Endodermal cell (in vitro differentiated cells): Measurements from ENCODE around the gene MSANTD2. TPM values are rescaled to one million over a fixed set of nuclear protein-coding genes. Genes with fewer than 3 reads are reported as not detected.

Experiments
- DNase-seq: peaks from one replicate; pipeline ENCODE4 v3.0.0-alpha.2; 2017
- H3K27ac ChIP-seq: 2 replicates; pipeline ENCODE4 v1.5.1; 2013; ENCODE audit warnings: mild to moderate bottlenecking, low read depth, low read length, moderate library complexity
- H3K27me3 ChIP-seq: 2 replicates; pipeline ENCODE4 v1.6.1; 2013; ENCODE audit warnings: mild to moderate bottlenecking, low read length, moderate library complexity; ENCODE audit not compliant: insufficient read depth, control insufficient read depth, poor library complexity, severe bottlenecking
- H3K36me3 ChIP-seq: 2 replicates; pipeline ENCODE4 v1.7.0; 2013; ENCODE audit warnings: mild to moderate bottlenecking, low read length, moderate library complexity; ENCODE audit not compliant: control insufficient read depth, insufficient read depth
- H3K4me1 ChIP-seq: one replicate; pipeline ENCODE4 v1.7.0; 2013; ENCODE audit warnings: low read length; ENCODE audit not compliant: control insufficient read depth, insufficient read depth
- H3K4me3 ChIP-seq: 2 replicates; pipeline ENCODE4 v1.5.1; 2013; ENCODE audit warnings: mild to moderate bottlenecking, low read length, moderate library complexity
- H3K9ac ChIP-seq: 2 replicates; pipeline ENCODE4 v1.6.1; 2013; ENCODE audit warnings: mild to moderate bottlenecking, low read length, moderate library complexity; ENCODE audit not compliant: poor library complexity, severe bottlenecking; ENCODE audit errors: extremely low read depth
- H3K9me3 ChIP-seq: 2 replicates; pipeline ENCODE4 v1.6.1; 2013; ENCODE audit warnings: mild to moderate bottlenecking, low read length, moderate library complexity; ENCODE audit not compliant: control insufficient read depth
- H3K27ac Mint-ChIP-seq: 2 replicates; pipeline ENCODE4 v1.8.0; 2020; ENCODE audit warnings: mixed read lengths
- H3K27me3 Mint-ChIP-seq: 2 replicates; pipeline ENCODE4 v1.8.0; 2021; ENCODE audit warnings: mild to moderate bottlenecking, mixed read lengths; ENCODE audit not compliant: insufficient read depth
- H3K36me3 Mint-ChIP-seq: 2 replicates; pipeline ENCODE4 v1.8.0; 2020; ENCODE audit warnings: low read depth, mixed read lengths
- H3K4me1 Mint-ChIP-seq: 2 replicates; pipeline ENCODE4 v1.8.0; 2020; ENCODE audit warnings: mixed read lengths
- H3K4me3 Mint-ChIP-seq: 2 replicates; pipeline ENCODE4 v1.8.0; 2020; ENCODE audit warnings: mild to moderate bottlenecking, moderate library complexity, mixed read lengths
- H3K9me3 Mint-ChIP-seq: 2 replicates; pipeline ENCODE4 v1.8.0; 2020; ENCODE audit warnings: mild to moderate bottlenecking, mixed read lengths
- CTCF ChIP-seq: fragments of 200-600 bp; sonication (generic); conservative IDR thresholded peaks from 2 replicates; pipeline ENCODE4 v1.5.0; 2021; ENCODE audit warnings: antibody characterized with exemption, mild to moderate bottlenecking
- WGBS, 2 experiments: methylation state at CpG; one replicate each; pipeline versions ENCODE4 v1.1.5 to v1.1.7; 2013; ENCODE audit warnings: missing lambda C conversion rate in 2 of 2, mixed read lengths in 1 of 2; ENCODE audit not compliant: insufficient coverage in 1 of 2, insufficient read length in 1 of 2; 5-methylcytosine and 5-hydroxymethylcytosine counted together
- total RNA-seq, 2 donors: library from RNA; stranded (reverse); fragmentation: NEBNext Ultra II Directional in 1 of 2; extraction: Animal tissue kit (Norgen Biotek cat#: 25700) in 1 of 2; gene quantifications; 2 replicates in 1 of 2; 3 replicates in 1 of 2; pipeline ENCODE4 v1.2.1, GENCODE V29; 2021

Gene MSANTD2
- total RNA-seq, 2 donors from 2014 or later = 18.3 to 21.3 TPM

GRCh38 chr11:124749912-124750311 is 50.3 kb downstream of the MSANTD2 start:
- H3K36me3 Mint-ChIP-seq = no peaks in the 10 kb centered on the region
- no peak overlapping the region for H3K4me3 ChIP-seq
- no peak overlapping the region for H3K9ac ChIP-seq
- H3K27ac Mint-ChIP-seq = no peak overlapping the region
- H3K9me3 ChIP-seq = no peaks in the 10 kb centered on the region
- 100% methylated on average over 1 of the region's 1 CpG for WGBS, 2 experiments
- H3K27me3 ChIP-seq = peaks cover 82% of the 10 kb centered on the region
- H3K4me1 ChIP-seq = no peaks in the 10 kb centered on the region
- H3K4me3 Mint-ChIP-seq = no peak overlapping the region
- peaks cover 85% of the 10 kb centered on the region for H3K27me3 Mint-ChIP-seq
- DNase-seq = peak; percentile 6
- TF ChIP-seq CTCF = no peak
- H3K9me3 Mint-ChIP-seq = no peaks in the 10 kb centered on the region
- H3K27ac ChIP-seq = no peak overlapping the region
- H3K36me3 ChIP-seq = no peaks in the 10 kb centered on the region
- H3K4me1 Mint-ChIP-seq = peaks cover 31% of the 10 kb centered on the region

GRCh38 chr11:124748481-124749343 is 51.5 kb downstream of the MSANTD2 start:
- Histone ChIP-seq H3K27ac (no peak overlapping the region), H3K4me3 (no peak overlapping the region), H3K36me3 (no peaks in the 10 kb centered on the region), H3K9me3 (no peaks in the 10 kb centered on the region), H3K4me1 (no peaks in the 10 kb centered on the region), H3K27me3 (peaks cover 93% of the 10 kb centered on the region), H3K9ac (no peak overlapping the region)
- TF ChIP-seq CTCF = no peak
- peaks cover 27% of the 10 kb centered on the region for H3K4me1 Mint-ChIP-seq
- DNase-seq = peak; percentile 34
- H3K27me3 Mint-ChIP-seq = peaks cover 86% of the 10 kb centered on the region
- H3K9me3 Mint-ChIP-seq = no peaks in the 10 kb centered on the region
- no peaks in the 10 kb centered on the region for H3K36me3 Mint-ChIP-seq
- H3K27ac Mint-ChIP-seq = no peak overlapping the region
- H3K4me3 Mint-ChIP-seq = no peak overlapping the region
- WGBS, 2 experiments = 71 to 89% methylated on average over 1 to 12 of the region's 12 CpGs

- Histone ChIP-seq H3K4me3 (no peak overlapping the region), H3K4me1 (no peaks in the 10 kb centered on the region), H3K9ac (no peak overlapping the region), H3K36me3 (no peaks in the 10 kb centered on the region), H3K27ac (no peak overlapping the region), H3K27me3 (peaks cover 93% of the 10 kb centered on the region), H3K9me3 (no peaks in the 10 kb centered on the region)
- H3K36me3 Mint-ChIP-seq = no peaks in the 10 kb centered on the region
- WGBS, 2 experiments = 89 to 100% methylated on average over 1 to 7 of the region's 7 CpGs
- no peak for TF ChIP-seq CTCF
- no peak for DNase-seq
- no peak overlapping the region for H3K4me3 Mint-ChIP-seq
- no peaks in the 10 kb centered on the region for H3K9me3 Mint-ChIP-seq
- no peak overlapping the region for H3K27ac Mint-ChIP-seq
- peaks cover 88% of the 10 kb centered on the region for H3K27me3 Mint-ChIP-seq
- peaks cover 27% of the 10 kb centered on the region for H3K4me1 Mint-ChIP-seq
Observed at GRCh38 chr11:124748100-124748418, 52.1 kb downstream of the MSANTD2 start.
